ENCODE data around the gene ZFAND2A. TPM values are rescaled to one million over a fixed set of nuclear protein-coding genes. Genes with fewer than 3 reads are reported as not detected.
A peak's percentile ranks its signal among the peaks of the same experiment; 100 is the strongest.
"Not testable (repeated sequence)": the region's sequence is repeated elsewhere in the genome, so short reads cannot be mapped to it uniquely, and the experiment has no call there.

ZFAND2A gene, protein sequence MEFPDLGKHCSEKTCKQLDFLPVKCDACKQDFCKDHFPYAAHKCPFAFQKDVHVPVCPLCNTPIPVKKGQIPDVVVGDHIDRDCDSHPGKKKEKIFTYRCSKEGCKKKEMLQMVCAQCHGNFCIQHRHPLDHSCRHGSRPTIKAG
- total RNA-seq (2014; rRNA removed; shearing (Covaris generic)) = 22.5 and 25.9 TPM in 2 replicates
- 8.1 and 9.7 TPM in 2 replicates for polyA plus RNA-seq (2015; cell fraction: cytosol; rRNA removed)
- polyA plus RNA-seq (2015; cell fraction: nucleus; rRNA removed) = 14.3 and 15.9 TPM in 2 replicates

DNA sequence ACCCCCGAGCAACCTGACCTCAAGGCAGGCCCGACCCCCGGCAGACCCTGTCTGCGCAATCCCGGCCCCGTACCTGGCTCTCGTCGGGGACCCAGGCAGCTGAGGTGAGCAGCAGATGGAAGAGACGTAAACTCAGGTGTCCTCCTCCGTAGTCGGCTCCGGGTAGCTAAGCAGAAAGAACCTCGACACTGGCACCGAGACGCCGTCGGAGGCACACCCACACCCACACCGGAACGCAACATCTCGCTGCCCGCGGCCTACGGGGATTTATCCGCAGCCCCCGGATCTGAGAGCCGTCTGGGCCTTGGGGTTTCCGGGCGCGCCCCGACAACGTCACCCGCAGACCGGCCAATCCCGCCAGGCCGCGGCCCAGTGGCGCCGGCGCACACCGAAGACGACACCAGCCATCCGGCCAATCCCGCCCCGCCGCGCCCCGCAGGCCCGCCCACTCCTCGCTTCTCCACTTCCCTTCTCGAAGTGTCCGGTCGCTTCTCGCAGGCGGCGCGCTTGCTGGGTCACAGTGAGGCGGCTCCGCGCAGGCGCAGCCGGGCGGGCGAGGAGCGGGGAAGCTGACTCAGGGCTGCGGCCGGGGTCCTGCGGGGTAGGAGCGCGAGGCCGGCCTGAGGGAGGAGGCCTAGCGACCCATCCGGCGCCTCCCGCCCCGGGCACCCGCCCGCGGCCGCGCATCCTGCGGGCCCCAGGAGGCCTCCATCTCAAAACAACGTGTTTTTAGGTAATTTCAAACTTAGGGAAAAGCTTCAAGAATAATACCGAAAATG, at the start of gene ZFAND2A:
Gene ZFAND2A (minus strand): TSS at position 306 of the 779 bp plus-strand sequence. CDS start 1,984 bp downstream, outside the sequence.
- peak; percentile 98 for DNase-seq (ENCODE audit: low read depth)

DNA sequence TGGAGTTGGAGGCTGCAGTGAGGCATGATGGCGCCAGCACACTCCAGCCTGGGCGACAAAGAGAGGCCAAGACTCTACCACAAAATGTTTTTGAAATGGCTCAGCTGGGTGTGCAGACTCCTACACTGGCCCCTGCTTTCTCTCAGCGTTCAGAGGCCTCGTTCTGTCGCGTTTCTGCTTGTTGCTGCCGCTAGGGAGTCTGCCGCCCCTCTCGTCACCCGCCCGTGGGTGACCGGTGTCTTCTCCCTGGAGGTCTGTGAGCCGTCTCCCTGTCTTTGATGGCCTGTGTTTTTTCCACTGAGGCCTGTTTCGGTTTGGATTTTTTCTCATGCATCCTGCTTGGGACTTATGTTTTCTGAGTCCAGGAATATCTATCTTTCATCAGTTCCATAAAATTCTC, 49.1 kb upstream of the ZFAND2A start:
- DNase-seq (ENCODE audit: low read depth) = no peak

DNA sequence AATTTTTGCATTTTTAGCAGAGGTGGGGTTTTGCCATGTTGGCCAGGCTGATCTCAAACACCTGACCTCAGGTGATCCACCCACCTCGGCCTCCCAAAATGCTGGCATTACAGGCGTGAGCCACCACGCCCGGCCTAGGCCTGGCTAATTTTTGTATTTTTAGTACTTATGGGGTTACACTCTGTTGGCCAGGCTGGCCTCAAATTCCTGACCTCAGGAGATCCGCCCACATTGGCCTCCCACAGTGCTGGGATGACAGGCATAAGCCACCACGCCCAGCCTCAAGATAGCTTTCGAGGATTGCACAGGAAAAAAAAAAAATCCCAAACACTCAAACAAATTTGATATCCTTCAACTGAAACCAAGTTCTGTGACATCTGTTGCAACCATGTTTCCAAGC, 45.7 kb upstream of the ZFAND2A start:
- not testable (repeated sequence) for DNase-seq (ENCODE audit: low read depth)

DNA sequence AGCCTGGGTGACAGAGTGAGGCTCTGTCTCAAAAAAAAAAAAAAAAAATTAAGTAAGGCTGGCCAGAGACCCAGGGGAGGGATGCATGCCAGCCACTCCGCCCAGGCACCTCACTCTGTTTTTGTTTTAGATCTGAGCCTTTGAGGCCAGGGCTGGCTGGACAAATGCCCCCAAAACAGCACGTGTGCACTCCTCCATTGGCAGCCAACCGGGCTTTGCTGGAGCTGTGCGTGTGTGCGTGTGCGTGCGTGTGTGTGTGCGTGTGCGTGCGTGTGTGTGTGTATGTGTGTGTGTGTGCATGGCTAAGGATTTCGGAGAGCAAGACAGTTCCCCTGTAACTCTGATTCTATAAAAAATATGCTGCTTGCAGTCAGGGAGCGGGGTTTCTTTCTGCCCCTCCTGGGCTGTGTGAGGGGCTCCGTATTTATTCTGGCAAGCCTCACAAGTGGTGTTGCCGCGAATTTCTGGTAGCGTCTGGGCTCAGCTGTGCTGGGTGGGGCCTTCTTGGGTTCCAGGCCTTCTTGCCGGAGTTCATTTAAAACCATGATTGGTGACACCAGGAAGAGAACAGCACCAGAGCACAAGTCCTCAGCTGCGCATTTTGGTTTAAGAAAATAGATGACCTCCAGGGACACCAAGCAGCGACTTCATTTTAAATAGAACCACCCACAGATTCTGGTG, 44.6 kb upstream of the ZFAND2A start:
- no peak for DNase-seq (ENCODE audit: low read depth)

DNA sequence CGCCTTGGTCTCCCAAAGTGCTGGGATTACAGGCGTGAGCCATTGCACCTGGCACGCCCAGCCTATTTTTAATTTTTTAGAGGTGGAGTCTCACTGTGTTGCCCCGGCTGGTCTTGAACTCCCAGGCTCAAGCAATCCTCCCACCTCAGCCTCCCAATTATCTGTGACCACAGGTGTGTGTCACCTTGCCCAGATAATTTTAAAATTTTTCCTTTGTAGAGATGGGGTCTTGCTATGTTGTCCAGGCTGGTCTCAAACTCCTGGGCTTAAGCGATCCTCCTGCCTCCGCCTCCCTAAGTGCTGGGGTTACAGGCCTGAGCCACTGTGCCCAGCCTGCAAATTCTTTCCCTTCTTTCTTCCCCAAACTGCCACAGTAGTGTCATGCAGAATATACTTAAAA, 42.9 kb upstream of the ZFAND2A start:
- DNase-seq (ENCODE audit: low read depth) = not testable (repeated sequence)

DNA sequence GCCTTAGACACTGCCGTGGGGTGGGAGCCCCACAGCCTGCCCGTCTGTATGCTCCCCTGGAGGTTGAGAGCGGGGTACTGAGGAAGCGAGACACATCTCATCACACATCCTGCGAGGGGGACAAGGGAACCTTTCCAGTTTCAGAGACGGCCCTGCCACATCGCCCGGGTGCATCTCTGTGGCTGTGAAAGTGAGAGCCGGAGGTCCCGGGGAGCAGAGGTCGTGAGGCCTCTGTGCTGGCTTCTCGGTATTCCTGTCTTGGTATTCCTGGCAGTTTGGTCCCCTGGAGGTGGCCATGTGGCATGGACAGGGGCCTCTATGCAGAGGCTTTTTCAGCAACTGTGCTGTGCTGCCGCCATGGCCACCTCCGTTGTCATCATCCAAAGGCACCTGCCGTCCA, 41.9 kb upstream of the ZFAND2A start:
- no peak for DNase-seq (ENCODE audit: low read depth)

DNA sequence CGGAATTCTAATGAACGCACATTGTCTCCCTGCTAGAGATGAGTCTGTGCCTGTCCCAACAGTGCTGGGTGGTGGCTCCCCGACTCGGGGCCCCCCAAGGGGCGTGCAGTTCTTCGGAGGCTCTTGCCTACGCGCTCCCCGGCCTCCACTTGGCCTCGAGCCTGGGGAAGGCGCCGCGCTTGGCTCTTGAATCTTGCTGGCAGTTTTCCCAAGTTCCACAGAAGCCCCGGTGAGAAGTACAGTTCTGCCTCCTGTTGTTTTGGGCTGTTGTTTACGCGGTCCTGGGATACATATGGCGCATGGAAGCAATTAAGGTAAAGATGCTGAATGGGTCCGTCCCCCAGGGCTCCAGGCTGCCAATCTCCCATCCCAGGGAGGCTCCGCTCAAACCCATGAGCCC, 40.0 kb upstream of the ZFAND2A start:
- DNase-seq (ENCODE audit: low read depth) = no peak

DNA sequence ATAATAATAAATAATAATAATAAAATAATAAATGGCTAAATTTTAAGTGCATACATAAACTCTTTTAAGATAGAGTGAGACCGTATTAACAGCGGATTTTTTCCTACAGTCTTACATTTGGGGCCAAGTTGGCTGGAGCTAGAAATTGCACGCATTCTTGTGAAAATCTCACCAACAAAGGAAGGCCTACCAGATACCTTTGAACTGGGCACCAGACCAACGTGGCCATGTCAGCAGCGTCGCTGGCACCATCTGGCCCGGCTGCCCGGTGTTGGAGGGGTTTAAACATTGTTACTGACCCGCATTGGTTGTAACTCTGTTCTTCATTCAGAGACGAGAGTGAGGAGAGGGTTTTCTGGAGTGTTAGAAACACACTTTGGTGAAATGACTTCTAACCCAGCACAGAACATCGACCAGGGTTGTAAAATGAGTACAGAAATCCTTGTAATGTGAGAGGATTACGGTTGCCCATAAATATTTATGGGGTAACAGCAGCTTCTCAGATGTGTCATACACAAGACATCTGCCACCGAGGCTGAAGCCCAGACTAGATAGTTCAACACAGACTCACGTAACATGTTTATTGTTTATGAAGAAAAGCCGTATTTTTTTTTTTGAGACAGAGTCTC, 38.1 kb upstream of the ZFAND2A start:
- DNase-seq (ENCODE audit: low read depth) = no peak

DNA sequence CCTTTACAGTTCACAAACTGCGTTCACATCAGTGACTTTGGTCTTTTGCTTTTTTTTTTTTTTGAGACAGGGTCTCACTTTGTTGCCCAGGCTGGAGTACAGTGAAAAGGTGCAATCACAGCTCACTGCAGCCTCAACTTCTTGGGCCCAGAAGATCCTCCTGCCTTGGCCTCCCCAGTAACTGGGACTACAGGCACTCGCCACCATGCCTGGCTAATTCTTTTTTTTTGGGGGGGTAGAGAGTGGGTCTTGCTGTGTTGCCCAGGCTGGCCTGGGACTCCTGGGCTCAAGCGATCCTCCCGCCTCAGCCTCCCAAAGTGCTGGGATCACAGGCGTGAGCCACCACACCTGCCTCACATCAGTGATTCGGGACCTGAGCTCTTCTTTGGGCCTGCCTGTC, 37.0 kb upstream of the ZFAND2A start:
- DNase-seq (ENCODE audit: low read depth) = no peak

DNA sequence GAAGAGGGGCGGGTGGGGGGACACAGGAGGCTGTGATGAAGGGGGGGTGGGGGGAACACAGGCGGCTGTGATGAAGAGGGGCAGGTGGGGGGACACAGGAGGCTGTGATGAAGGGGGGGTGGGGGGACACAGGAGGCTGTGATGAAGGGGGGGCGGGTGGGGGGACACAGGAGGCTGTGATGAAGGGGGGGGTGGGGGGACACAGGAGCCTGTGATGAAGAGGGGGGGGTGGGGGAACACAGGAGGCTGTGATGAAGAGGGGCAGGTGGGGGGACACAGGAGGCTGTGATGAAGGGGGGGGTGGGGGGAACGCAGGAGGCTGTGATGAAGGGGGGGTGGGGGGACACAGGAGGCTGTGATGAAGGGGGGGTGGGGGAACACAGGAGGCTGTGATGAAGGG, 36.4 kb upstream of the ZFAND2A start:
- DNase-seq (ENCODE audit: low read depth) = not testable (repeated sequence)

DNA sequence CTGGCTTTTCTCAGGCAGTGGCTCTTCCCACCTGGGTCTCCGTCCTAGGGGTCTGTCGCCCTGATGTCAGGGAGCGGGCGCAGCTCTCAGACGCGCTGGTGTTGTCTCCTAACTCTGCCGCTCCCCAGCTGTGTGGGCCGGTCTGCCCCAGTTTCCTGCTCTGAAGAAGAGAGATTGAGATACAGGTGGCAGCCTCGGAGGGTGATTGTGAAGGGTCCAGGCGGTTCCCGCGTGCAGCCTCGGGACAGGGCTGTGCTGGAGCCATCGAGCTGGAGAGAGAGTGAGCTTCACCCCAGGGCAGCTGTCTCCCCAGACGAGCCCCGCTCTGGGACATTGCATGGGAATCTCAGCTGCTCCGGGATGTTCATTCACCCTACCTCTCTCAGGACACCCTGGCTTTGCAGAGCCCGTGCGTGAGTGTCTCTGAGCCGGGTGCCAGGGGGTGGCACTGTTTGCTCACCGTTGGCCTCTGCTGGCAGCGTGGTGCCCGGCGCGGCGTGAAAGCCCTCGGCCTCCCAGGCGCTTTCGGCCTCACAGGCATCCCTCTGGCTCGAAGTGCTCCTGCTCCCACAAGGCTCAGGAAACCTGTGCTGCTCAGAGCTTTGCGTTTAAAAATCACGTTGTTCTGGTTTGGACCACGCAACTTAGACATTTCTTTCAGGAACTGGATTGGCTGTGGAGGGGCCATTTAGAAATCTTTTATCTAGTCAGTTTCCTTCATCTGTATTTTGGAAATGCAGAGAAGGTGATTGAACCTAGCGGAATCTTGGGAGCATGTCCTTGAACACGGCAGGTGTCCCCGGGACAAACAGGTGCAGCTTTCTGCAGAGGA, 33.8 kb upstream of the ZFAND2A start:
- peak; percentile 23 for DNase-seq (ENCODE audit: low read depth)

DNA sequence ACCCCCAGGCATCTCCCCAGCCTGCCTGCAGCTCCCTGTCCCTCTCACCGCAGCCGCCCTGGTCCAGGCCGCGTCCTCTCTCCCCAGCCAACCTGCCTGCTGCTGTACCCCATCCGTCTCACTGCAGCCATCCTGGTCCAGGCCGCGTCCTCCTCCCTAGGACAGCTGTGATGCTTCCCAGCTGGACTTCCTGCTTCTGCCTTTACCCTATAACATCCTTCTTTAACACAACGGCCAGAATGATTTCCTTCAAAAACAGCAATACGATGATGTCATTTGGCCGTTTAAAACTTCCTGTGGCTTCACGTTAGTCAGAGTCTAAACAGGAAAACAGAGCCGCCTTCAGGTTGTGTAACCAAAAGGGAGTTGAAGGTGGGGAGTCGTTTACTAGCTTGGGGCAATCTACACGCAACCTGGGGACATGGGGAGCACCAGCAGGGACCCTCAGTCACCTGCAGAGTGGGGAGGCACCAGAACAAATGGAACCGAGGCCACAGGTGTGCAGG, 32.2 kb upstream of the ZFAND2A start:
- peak; percentile 87 for DNase-seq (ENCODE audit: low read depth)

DNA sequence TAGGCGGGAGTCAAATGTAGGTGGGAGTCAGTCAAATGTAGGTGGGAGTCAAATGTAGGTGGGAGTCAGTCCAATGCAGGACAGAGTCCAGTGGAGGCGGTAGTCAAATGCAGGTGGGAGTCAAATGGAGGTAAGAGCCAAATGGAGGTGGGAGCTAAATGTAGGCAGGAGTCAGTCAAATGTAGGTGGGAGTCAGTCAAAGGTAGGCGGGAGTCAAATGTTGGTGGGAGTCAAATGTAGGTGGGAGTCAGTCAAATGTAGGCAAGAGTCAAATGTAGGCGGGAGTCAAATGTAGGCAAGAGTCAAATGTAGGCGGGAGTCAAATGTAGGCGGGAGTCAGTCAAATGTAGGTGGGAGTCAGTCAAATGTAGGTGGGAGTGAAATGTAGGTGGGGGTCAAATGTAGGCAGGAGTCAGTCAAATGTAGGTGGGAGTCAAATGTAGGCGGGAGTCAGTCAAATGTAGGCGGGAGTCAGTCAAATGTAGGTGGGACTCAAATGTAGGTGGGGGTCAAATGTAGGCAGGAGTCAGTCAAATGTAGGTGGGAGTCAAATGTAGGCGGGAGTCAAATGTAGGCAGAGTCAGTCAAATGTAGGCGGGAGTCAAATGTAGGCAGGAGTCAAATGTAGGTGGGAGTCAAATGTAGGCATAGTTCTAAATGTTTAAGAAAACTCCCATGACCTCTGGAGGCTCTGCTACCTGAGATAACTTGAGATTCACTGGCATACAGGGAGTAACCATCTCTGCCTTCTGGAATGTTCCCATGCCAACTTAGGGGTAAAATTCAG, 30.2 kb upstream of the ZFAND2A start:
- DNase-seq (ENCODE audit: low read depth) = no peak

DNA sequence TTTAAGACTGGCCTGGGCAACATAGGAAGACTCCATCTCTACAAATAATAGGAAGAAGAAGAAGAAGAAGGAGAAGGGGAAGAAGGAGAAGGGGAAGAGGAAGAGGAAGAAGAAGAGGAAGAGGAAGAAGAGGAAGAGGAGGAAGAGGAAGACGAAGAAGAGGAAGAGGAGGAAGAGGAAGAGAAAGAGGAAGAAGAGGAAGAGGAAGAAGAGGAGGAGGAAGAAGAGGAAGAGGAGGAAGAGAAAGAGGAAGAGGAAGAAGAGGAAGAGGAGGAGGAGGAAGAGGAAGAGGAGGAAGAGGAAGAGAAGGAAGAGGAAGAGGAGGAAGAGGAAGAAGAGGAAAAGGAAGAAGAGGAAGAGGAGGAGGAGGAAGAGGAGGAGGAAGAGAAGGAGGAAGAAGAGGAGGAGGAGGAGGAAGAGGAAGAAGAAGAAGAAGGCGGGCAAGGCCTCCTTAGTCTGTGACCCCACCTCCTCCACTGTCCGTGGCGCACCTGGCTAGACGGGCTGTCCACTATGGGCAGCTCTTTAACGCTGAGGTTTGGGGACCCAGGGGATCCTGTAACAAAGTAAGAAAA, 28.8 kb upstream of the ZFAND2A start:
- DNase-seq (ENCODE audit: low read depth) = no peak

DNA sequence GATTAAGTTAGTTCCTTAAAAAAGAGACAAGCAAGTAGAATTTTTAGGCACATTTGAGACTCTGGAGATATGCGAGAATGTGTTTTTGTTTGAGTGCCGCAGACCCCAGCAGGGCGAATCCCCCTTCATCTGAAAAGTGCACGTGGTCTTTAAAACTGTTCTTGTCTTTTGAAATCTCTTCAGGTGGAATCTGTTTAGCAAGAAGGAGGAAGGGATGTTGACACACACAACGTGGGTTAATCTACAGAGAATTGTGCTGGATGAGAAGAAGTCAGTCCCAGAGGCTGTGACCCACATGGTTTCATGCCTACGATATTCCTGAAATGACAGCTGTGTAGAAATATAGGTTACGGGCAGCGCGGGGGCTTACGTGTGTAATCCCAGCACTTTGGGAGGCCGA, 27.1 kb upstream of the ZFAND2A start:
- no peak for DNase-seq (ENCODE audit: low read depth)

DNA sequence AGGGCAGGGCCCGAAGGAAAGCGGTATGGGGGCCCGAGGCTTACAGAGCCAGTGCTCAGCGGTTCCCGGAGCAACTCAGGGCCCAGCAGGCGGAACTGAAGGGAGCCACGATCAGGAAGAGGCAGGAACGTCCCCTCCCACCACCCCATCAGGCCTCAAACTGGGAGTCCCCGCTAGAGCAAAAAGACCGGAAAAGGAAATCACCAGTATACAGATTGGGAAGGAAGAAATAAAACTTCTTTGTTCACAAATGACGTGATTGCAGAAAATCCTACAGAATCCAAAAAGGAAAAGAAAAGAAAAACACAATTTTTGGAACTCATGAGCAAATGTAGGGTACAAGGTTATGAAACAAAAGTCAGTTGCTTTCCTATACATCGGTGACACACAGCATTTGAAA, 21.6 kb upstream of the ZFAND2A start:
- DNase-seq (ENCODE audit: low read depth) = no peak

DNA sequence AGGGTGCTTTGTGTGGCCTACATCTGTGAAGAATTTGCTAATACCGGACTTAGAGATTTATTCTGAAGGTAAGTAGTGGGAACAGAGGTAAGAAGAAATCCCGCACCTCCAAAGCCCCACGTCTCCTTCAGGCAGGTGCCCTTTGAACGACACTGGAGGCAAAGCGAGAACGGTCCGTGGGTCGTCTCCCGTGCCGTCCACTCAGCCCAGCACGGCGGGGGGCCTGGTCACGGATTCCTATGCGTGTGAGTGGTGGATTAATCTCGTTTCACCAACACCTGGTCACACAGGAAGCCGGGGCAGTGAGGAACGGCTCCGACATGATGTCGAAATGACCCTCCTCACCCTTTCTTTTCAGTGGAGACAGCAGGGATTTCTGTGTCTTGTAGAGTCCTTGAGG, 21.0 kb upstream of the ZFAND2A start:
- no peak for DNase-seq (ENCODE audit: low read depth)

DNA sequence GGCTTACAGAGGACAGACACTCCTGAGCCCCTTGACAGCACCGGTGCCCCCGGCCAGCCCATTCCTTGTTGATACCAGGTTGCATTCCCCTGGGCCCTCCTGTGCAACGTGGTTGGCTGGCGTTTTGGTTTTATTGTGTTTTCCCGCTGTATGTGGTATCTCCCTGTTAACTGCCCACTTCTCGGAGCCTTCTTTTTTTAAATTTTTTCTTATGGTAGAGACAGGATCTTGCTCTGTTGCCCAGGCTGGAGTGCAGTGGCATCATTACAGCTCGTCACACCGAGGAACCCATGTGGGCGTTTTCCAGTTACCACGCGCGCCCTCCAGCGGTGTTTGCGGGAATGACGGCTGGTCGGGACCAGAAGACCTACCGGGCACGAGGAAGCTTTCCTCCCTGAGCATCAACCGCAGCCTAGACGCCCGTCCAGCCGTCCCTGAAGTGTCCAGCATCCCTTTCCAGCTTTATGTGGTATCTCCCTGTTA, 16.9 kb upstream of the ZFAND2A start:
- peak; percentile 60 for DNase-seq (ENCODE audit: low read depth)
